Activated T-cell treated with anti-CD3 and anti-CD28 coated beads for 1 hour (primary cell): Measurements from ENCODE around the gene MRPL23.

Experiments
- DNase-seq: peaks from one replicate; pipeline ENCODE4 v3.0.0-alpha.2; 2020; ENCODE audit warnings: low read depth

Gene MRPL23

GRCh38 chr11:1990872-1991578, 43.9 kb downstream of the MRPL23 start:
- no peak for DNase-seq

- no peak for DNase-seq
Observed at GRCh38 chr11:1992111-1992510, 45.0 kb downstream of the MRPL23 start.

GRCh38 chr11:1994121-1994520, 47.0 kb downstream of the MRPL23 start:
- DNase-seq = no peak

GRCh38 chr11:1997755-1998154, 50.6 kb downstream of the MRPL23 start, which contains the start of gene H19:
TSS of gene H19 (minus strand) at chr11:1997842.
- no peak for DNase-seq

- DNase-seq = no peak
Observed at GRCh38 chr11:1998290-1998689, 51.2 kb downstream of the MRPL23 start.

- no peak for DNase-seq
Observed at GRCh38 chr11:1998861-1999260, 51.7 kb downstream of the MRPL23 start.

- DNase-seq = no peak
Observed at GRCh38 chr11:2002042-2002776, 55.1 kb downstream of the MRPL23 start.

- no peak for DNase-seq
Observed at GRCh38 chr11:2002807-2003206, 55.7 kb downstream of the MRPL23 start.

GRCh38 chr11:2004466-2004865, 57.3 kb downstream of the MRPL23 start:
- no peak for DNase-seq
